GM21786 (cell line): ENCODE results near the gene LCP1.
A peak's percentile ranks its signal among the peaks of the same experiment; 100 is the strongest.

Experiments used
- ATAC-seq: cut with Tn5 transposase; IDR thresholded peaks from one replicate; pipeline ENCODE4 v1.9.1; 2021; ENCODE audit not compliant: unreplicated experiment

Gene LCP1

DNA sequence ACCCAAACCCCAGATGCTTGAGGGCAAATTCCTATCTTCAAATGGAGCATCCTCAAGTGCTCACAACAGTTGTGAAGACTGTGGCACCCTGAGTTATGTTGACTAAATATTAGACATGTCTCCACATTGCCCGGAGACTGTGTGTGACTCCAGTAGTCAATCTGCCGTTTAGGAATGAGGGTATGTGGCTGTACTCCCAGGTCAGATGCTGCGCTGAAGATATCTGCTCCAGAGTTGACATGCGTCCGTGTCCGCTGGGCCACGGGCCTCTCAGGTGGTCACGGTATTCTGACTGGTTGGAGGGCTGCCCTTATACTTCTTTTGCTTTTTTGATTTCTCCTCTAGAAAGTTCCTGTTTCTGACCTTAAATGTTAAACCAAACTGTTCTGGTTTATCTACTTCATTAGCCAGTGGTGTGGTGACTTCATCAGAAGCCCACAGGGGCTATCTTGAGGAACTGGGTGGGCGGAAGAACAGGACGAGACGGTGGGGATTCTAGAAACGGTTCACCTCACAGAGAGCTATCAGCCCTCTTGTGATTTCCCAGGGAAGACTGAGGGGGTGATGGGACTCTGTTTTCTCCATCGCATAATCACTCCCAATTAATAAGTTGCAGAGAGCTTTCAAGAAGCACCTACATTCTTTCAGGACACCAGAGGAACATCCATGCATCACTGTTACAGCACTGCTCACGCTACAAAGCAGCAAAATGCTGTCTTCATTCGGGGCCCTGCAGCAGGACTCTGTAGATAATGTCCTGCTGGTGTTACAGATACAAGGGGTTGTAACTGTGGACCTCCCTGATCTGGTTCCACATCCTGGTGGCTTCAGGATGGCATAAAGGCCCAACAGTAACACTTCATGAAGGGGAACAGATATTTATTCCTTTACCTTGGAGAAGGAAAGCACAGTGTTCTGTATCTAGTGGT lies 1.3 kb upstream of the LCP1 start:
- ATAC-seq: no peak

DNA sequence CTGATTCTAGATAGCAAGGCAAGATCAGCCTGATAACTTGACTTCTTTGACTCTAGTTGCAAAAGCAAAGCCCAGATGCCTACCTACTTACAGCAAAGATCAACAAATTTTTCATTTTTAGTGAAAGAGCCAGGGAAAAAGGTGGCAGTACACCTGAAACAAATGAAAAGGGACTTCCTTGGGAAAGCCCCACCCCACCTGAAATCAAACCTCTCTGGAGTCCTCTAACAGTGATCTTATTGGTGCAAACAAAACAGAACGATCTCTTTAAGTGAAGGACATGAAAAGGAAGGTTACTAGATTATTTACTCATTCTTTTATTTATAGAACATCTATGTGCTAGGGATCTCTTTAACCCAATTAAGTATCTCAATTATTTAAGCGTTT lies 507 bp upstream of the LCP1 start:
- ATAC-seq: peak; percentile 4

DNA sequence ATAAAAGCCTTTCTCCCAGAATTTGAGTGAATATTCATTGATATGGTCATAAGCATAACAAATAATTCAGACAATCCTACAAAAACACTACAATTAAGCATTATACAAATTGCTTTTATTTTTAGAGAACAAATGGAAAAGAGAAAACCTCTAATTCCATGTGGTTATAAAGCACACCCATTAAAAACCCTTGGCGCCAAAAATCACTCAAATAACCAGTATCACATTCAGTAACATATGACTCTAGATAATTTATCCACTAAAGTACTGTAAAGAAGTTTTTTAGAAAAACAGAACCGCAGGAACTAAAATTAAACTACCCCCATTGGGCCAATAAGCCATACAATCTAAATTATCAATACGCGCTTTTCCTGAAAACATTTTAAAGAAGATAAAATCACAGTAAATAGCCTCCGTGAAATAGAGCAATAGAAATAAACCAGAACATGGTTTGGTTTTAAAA lies 569 bp downstream of the LCP1 start:
- no peak for ATAC-seq

DNA sequence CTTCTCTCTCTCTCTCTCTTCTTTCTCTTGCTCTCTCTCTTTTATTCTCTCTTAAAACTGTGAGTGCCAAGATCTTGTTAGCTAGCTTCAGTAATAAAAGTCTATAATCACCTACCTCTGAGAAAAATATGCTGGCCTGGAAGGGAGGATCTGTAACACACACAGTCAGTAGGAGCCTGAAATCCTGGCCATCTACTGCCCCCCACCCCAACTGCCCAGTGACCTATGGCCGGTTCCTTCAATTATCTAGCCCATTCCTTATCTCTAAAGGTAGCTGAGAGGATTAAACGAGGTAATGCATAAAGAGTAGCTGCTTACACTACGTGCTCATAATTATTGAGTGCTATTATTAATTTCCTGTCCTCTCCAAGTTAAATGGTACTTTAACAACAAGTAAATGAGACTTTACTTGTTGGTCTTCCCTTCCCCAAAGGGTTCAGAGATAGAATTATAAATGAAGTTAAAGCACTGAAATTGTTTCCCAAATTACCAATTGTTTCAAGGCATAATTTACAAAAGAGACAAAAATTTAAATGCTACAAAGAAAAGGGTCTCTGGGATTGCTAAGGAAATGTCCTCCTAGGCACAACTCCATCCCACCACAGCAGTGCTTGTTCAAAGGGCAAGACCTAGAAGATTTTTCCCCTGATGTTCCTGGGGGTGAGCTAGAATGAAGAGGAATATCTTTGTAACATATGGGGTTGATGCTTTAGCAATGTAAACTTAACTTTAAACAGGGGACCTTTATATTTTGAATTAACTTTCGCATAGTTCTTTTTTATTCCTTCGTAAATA lies 1.8 kb downstream of the LCP1 start:
- no peak for ATAC-seq

DNA sequence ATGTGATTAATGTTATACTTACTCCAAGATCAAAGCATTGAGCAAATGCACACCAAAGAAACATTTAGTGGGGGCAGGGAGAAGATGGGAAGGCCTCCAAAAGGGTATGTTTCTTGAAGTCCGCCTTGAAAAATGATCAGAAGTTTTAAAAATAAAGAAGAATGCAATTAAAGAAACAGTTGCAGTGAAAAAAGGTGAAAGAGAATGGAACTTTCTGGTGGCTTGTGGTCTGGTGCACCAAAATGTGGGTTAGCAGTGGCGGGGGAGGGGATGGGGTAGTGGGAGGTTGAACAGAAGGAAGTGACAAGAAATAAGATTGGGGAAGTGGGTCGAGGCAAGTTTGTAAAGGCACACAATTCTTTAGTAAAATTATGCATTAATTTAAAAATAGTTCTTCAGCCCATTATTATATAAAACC lies 2.5 kb downstream of the LCP1 start:
- no peak for ATAC-seq

DNA sequence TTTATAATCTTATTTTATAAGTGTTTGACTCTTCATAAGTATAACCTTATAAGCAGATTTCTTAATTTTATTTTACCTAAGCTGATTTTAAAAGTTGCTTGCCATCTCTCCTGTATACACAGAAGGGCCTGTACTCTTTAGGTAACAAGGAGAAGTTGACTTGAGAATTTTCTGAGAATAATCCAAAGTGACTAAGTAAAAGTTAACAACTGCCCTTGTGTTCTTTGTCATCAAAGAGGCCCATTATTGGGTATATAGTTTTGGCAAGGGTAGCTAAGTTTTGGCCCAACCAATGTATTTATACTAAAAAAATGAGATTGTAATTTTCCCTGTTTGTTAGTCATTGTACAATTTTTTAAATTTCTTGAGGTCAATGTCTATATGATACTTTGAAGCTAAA lies 3.2 kb downstream of the LCP1 start:
- ATAC-seq: no peak

DNA sequence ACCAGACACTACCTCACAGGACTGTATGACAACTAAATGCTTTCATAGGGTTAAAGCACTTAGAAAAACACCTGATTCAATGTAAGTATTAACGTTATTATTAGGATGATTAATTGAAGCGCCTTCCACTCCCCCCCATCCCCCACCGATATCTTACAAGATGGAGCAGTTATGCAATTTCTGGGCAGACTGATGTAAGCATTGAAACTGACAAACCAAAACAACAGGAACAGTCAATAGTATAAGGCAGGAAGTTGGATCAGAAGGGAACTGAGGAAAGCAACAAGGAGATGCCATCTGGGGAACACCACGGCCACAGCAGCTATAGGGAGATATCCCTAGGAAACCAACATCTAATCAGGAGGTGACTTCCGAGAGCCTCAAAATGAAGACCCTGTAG lies 3.8 kb downstream of the LCP1 start:
- ATAC-seq: no peak

DNA sequence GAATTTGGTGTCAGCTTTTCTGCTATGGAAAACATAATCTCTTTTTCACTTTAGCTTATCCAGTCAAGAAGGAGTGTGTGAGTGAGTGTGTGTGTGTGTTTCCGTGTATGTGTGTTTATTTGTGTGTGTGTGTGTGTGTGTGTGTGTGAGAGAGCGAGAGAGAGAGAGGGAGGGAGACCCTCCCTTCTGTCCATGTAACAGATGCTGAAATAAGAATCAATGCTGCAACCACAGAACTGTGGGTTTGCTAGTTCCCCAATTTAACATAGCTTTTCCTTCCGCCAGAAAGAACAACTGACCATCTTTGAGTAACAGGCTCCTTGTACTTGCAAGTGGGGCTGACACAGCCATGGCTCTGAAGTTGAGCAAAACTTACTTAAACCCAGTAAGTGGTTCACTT lies 5.2 kb downstream of the LCP1 start:
- peak; percentile 43 for ATAC-seq

DNA sequence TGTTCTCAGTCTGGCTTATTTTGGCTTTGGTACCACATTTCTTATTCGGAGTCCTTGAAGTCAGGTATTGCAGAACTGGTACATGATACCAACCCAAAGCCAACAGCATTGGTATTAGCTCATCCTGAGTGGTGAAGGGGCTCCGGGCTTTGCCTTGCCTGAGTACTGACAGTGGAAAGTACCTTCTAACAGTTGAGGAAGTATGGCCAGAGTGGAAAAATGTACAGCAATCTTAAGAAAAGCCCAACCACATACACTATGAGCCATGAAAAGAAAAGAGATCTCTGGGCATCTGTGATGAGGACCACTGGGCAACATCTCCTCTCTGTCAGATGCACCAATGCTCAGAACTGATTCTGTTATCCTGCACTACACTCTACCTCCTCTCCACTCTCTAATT lies 8.3 kb downstream of the LCP1 start:
- no peak for ATAC-seq

DNA sequence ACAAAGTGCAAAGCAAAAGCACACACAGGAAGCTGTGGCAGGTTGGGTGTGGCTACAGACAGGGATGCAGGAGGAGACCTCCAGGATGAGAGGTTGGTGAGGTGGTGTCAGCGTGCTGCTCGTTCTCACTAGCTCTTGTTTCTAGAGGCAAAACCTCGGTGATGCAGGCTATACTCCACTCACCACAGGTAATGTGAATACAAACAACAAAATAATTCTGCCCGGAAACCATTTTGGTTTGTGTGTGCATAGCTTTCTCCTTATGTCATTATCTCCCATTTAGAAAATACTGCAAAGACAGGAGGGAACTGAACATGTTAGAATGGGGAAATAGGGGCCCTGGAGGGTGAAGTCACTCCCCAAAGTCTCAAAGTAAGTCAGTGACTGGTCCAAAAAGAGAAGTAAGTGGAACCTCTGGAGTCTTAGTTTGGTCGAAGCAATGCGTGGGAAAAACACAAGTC lies 9.4 kb downstream of the LCP1 start:
- ATAC-seq: peak; percentile 26

DNA sequence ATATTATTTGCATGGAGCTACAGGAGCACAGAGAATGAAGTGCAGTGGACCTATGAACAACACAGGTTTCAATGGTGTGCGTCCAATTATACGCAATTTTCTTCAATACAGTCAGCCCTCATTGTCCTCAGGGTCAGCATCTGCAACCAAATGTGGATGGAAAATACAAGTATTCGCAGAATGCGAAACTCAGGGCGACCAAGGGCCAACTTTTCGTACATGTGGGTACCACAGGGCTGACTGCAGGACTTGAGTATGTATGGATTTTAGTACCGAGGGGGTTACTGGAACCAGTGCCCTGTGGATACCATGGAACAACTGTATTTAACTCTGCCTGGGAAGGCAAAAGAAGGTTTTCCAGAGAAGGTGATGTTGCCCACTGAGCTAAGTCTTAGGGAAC lies 10.2 kb downstream of the LCP1 start:
- ATAC-seq: no peak

DNA sequence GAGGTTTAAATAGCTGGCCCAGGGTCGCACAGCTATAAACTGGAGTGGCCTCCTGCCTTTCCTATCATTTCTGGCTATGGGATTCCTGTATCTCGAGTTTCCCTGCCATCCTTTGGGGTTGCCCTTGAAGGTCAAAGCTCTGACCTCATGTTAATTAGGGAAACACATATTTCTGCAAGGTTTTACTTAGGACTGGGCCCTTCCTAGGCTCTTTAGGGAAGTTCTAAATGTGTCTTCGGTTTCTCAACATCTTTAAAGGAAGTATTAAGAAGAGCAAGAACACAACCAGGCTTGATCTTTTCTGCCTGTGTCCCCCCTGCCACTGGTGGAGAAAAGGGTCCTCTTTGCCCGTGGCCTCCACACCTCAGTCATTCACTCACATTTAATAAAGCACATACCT lies 10.8 kb downstream of the LCP1 start:
- no peak for ATAC-seq

DNA sequence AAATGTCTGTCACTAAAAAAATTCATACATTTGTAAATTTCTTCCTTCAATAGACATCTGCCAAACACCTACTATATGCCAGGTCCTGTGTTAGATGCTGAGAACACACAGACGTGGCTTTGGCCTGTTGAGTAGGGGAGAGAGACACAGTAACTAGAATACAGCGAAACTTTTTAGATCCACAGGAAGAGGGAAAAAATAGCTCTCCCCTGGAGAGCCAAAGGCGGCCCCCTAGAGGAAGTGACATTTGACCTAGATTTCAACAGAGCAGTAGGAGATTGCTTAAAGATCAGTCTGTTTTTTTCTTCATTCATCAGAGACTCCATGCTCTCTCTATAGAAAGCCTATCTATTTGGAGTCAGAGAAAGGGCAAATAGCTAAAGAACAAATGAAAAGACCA lies 11.3 kb downstream of the LCP1 start:
- no peak for ATAC-seq

DNA sequence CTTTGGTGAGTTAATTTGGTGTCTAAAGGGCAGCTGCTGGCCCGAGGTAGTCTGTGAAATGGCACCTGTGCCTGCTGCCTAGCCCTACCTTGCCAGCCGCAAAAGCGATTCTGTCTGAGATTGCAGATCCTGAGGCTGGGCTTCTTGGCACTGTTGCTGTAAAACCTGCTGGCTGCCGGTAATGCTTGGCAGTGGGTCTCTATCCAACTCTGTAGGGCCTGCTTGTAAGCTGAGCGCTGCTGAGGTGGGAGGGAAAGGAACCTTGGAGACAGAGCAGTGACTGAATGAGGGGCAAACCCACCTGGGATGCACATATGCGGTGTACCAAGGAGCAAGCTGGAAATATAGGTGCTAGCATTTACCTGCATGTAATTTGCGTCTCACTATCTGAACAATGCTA lies 11.7 kb downstream of the LCP1 start:
- ATAC-seq: no peak

DNA sequence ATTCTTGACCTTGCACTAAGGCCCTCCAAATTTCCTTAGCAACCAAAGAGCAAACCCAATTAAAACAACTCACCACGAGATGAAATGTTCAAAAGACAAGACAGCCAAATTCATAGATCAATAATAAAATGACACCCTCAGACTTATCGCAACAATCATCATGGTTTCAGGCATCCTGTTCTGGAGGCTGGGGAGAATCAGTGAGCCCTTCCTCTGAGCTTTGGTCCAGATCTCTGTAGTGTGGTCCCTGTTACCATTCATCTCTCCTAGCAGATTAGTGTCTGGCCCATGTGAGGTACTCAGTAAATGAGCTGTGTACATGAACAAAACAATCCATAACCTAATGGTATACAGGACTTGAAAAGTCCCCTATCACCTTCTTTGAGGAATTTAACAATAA lies 12.2 kb downstream of the LCP1 start:
- no peak for ATAC-seq

DNA sequence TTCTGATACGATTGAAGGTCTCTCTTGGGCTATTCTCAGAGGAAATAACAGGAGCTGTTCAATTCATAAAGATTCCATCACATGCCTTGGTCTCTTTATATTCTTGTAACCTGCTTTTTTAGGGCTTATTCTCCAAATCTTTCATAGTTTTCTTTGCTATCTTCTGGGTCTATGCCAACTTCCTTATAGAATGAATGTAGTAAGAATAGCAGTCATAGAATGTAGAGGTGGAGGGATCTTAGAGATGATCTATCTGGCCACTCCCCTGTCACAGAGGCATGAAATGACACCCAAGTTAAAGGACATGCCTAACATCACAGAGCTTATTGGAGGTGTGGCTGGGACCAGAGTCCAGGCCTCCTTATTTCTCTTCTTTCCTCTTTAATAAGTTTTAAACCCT lies 13.2 kb downstream of the LCP1 start:
- ATAC-seq: no peak

DNA sequence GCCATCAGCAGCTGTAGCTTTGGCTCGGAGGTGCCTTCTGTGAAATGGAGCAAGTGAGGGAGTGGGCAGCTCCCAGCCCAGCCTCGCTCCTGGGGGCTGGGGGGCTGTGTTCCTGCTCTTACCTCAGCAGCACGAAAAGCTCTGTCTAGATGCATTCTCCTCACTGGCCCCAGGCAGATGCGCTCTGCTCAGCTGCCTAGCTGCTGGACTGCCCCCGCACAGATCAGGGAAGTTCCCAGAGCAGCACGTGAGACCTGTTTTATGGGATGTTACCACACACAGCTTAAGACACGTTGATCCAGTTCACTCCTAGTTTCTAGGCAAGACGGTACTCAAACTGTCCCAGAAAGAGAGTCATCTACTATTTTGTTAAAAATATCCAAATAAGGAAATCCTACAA lies 13.6 kb downstream of the LCP1 start:
- ATAC-seq: peak; percentile 29

DNA sequence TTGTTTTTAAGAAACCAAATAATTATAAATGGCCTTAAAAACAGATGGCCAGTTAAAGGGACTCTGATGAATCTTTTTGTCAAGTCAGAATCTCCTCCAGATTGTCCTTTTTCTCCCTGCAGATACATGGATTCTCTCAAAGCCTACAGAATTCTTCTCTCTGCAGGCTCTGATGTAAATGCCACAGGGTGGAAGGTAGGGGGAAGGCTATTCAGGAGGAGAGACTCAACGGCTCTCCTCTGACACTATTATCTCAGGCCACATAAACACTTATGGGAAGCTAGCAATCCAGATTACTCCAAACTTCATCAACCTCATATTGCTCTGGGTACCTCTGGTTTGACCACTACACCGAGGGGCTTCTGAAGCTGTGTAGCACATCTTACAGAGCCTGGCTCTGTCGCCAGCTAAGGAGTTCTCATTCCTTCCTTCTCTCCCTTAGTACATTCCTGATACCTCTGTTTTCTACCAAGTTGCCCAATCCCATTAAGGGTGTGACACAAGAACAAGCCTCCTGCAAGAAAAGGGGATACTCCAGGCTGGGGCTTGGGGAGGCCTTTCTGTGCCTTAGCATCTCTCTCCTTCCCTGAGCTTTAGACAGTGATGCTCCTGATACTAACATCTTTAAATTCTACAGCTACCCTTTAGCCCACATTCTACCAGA lies 14.9 kb downstream of the LCP1 start:
- no peak for ATAC-seq

DNA sequence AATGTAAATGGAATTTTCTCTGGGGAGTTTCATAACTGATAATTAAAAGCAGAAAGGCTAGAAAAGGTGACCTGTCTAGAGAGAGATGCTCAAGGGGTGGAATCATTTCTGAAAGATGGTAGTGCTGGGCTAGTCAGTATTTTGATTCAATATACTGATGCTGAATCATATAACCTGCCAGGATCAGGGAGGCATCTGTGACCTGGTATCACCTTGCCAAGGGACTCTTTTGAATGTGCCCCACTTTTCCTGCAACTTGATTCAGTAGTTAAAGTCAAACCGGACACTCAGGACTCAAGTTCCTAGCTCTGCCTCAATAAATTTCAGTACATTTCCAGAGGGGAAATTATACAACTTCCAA lies 15.8 kb downstream of the LCP1 start:
- no peak for ATAC-seq

DNA sequence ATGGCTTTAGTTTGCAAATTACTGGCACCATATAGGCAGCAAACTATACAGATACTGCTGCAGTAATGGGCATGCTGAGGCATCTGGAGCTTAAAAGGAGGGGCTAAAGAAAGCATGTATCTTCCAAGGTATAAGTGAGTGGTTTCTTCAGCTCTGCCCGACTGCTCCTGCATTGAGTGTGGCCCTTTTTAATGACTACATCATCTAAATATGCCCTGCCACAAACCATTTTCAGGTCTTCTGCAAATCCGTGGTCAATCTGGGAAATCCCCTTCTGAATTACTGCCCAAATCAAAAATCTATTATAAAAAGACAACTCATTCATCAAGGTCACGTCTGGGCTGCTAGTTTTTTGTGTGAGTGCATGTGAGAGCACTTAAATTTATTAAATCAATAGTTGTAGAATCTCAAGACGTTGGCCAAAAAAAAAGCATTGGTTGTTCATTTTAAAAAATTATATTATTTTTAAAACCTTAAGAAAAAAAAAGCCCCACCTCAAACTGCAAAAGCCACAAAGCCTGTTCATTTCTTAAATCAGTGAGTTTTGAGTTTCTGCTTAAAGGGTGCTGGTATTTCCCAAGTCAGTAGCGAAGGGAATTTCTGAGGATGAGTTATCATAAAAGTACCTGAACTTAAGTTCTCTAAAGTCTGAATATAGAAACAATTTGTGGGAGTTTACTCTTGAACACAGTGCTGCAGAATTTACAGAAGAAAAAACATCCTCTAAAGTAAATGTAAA lies 16.3 kb downstream of the LCP1 start:
- peak; percentile 64 for ATAC-seq

DNA sequence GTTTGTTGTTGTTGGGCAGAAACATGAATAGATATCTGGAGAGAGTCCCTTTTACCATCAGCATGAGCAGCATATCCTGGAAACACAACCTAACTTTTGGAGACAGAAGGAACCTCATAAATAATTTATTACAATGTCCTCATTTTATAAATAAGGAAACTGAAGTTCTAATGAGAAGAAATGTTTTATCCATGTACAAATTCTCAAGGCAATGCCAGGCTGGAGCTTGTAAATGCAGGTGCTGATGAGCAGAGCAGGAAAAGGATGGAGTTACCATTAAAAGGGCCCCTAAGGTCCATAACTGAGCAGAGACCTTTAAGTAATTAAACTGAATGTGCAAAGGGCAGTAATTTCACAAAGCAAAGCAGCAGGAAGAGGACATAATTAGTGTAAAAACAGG lies 17.3 kb downstream of the LCP1 start:
- ATAC-seq: no peak
